Measurements from ENCODE around the gene ITGA2B.
A peak's percentile ranks its signal among the peaks of the same experiment; 100 is the strongest.

ITGA2B gene

DNA sequence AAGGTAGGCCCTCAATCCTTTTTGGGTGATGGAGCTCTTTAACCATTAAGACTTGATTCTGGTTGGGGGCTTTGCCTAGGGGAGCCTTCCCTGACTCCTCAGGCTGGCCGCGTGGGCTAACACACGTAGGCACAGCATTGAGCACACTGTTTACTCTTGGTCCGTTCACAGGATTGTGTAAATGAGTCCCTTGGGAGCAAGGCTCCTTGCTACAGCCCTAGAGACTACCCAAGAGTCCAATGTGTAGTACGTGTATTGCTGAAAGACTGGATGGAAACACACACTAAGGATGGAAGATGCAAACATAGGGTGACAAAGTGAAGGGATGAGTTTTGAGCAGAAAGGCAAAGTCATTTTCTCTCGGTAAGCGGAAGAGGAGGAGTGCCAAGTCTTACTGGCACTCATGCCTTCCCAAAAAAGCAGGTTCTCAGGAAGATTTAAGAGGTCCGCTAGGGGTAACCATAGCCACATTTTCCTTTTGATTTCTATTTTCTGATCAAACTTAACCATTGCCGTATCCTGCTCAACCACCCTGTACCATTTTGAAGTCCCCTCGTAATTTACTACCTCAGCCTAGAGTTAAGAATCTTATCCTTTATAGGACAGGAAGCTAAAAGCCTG, 911 bp upstream of the ITGA2B start:
- no peak for DNase-seq

DNA sequence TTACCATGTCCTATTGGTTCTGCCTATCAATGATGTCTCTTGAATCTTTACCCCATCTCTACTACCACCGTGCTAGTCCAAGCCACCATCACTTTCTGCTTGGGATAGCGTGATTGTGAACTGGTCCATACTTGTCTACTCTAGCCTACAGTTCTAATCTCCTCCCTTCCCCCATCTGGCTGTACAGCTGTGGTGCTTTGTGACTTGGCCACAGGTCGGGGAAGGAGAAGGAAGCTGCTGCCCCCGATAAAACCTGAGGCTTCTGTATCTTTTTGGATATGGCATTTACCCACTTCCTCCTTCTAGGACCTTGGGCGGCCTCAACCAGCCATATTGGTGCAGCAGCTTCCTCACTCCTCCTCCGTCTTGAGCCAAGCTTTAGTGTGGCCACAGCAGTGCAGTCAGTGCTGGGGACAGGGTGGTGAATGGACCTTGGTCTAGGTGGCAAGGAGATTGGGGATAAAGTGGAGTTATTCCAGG, 314 bp upstream of the ITGA2B start:
- DNase-seq = no peak

DNA sequence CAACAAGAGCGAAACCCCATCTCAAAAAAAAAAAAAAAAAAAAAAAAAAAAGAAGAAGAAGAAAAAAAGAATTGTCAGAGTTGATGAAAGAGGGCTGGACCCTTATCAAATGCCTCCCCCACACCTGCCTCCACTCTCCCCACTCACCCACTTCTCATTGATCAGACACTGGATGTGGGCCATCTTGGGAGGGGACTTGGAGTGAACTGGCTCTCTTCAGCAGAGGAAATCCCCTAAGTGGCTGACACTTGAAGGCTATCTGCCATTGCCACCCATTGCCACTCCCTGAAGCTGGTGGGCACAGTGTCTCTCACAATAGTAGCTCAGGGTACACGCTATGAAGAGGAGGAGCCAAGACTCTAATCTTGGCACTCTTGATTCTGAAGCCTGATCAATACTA, 1.6 kb downstream of the ITGA2B start:
- no peak for DNase-seq

DNA sequence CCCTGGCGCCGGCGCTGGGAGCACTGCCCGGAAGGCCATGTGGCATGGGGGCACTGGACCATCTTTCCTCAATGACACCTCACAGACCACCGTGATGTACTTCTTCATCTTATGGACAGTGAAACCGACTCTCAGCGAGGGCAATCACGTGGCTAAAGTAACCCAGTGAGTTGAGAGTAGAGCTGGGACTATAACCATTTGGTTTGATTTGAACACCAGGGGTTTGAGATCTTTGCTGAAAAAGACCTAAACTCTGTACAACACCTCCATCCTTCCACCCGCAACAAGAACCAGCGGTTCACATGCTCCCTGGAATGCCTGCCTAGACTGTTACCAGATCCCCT, 3.3 kb downstream of the ITGA2B start:
- no peak for DNase-seq

DNA sequence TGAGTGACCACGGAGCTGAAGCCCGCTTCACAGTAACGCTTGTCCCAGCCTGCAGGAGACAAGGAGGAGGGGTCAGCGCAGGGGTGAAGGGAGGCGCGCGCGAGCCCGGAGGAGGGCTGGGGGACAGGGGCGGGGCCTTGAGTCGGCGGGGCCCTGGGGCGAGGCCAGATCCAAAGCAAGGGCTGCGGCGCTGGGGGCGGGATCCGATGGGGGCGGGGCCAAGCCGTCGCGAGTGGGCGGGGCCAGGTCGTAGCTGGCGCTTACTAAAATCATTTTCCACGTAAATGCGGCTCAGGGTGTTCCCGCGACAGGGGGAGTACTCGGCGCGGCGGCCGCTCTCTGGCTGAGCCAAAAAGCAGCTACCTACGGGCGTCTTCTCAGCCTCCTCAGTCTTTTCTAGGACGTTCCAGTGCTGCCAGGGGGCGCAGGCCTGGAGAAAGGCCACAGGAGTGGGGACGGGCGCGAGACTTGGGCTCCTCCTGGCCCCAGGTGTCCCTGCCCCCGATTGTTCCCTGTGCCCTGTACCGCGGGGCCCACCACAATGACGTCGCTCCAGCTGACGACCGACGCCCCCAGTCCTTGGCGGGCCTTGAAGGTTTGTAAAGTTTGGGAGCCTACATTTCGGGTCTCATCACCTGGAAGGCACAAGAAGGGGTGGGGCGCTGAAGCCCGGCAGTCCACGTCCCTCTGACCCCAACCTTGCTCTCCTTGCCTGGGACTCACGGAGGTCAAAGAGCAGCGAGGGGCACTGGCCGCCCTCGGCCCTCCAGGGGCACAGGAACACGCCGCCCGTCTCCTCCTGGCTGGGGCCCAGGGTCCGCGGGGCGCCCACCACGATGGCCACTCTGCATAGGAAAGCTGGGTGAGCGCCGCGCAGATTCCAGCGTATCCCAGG, 3.9 kb downstream of the ITGA2B start:
- peak; percentile 92 for DNase-seq

DNA sequence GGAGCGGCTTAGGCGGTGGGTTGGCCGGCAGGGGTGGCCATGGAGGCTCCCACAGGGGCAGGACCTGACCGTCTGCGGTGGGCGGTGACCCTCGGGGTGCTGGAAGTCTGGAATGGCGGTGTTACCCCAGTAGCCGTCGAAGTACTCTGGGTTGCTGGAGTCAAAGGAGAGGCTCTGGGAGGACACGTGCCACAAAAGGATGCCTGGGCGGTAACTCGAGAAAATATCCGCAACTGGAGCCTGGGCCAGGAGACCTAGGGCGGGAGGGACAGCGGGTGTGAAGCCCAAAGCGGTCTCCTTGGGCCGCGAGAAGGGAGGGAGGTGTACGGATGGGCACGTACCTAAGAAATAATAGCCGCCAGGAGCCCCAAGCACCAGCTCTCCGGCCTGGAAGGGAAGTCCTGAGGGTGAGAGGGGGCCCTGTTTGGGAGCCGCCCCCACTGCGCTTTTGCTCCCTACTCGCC, 4.6 kb downstream of the ITGA2B start:
- no peak for DNase-seq

DNA sequence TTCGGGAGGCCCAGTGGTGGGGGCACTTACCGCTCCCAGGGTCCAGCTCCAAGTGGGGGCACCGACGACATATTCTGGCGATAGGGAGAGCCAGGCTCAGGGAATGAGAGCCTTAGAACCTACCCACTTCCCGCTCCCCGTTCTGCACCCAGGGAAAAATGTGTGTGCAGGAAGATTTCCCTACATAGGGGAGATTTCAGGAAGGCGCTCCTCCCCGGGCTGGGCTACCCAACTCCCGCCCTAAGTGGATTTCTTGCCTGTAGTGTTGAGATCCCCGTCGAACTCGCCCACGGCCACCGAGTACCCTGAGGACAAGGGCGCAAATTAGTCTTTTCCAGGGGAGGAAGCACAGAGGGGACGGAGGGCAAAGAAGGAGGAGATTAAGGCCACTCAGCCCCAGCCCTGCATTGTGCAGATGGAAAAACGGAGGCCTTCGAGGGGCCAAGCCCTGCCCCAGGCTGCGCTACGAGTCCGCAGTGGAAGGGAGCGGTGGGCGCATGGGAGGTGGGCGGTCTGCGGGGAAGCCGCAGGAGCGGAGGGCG, 5.1 kb downstream of the ITGA2B start:
- no peak for DNase-seq

DNA sequence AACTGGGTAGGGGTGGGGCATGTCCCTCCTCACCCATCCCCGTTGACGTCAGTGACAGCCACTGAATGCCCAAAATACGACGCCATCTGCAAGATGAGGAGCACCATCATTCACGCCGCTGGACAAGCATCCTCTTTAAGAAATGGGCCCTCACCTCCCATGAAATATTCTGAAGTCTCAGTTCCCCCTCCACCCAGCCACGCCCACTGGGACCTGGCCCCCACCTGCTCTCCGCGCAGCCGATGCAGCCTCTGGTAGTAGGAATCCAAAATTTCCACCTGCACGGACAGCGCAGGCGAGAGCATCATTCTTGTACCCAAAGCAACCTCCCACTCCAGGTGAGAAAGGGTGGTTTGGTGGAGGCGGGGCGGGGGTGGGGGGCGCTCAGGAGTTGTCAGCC, 5.6 kb downstream of the ITGA2B start:
- no peak for DNase-seq

DNA sequence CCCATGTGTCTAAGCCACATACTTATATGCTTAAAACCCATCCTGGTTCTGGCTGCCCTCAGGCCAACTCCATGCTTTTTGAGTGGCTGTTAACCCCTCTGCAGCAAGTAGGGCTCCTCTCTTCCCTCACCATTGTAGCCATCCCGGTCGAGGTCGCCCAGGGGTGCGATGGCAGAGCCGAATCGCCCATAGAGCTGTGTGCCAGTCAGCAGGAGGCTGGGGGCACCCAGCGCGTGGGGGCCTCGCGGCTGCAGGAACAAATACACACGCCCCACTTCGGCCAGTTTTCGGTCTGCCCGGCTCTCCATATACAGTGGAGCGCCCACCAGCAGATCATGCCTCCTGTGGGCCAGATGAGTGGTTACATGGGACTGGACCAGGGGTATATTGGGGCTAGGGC, 6.1 kb downstream of the ITGA2B start:
- no peak for DNase-seq

DNA sequence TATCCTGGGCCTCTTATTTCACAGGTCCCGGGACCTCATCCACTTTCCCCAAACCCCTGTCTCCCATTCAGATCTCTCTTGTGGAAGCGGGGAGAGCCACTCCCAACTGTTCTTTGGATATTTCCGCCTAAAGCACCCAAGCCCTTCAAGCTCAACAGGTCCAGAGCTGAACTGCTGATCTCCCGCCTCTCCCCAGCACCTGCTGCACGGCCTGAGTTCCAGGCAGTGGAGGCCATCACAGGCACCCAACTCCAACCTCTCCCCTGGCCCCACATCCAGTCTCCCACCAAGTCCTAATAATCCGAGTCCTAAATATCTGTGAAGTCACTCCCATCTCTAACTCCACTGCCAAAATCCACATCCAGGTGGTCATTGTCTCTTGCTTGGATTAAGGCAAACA, 6.5 kb downstream of the ITGA2B start:
- DNase-seq = no peak

DNA sequence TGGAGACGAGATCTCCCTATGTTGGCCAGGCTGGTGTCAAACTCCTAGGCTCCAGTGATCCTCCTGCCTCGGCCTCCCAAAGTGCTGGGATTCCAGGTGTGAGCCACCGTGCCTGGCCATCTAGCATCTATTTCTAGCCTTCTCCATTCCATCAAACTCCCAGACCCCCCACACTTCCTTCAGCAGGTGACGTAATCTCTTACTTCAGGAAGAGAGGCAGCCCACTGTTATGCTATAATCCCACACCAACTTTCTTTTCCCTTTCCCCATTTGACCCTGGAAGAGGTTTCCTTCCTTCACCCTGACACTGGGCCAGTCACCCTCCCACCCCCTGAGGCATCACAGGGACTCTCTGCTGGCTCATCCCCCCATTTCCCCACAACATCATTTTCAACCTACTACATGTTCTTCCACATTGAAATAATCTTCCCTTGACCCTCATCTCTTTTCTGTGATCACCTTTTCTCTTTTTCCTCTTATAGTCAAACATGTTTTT, 7.6 kb downstream of the ITGA2B start:
- DNase-seq = no peak

DNA sequence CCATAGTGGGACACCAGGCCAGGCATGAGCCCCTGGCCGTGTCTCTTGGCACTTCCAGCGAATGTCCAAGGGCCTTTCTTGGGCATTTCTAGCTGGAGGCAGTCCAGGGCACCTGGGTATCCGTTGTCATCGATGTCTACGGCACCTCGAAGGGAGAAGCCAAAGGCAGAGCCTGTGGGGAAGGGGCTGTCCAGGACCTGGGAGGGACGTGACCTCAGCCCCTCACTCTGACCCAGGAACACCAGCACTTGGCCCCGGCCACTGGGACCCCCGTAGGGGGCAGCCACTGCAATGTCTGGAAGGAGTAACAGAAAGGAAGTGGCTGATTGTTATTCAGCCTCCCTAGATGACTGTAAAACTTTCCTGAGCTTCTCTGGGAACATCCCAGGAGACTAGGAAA, 8.7 kb downstream of the ITGA2B start:
- no peak for DNase-seq

DNA sequence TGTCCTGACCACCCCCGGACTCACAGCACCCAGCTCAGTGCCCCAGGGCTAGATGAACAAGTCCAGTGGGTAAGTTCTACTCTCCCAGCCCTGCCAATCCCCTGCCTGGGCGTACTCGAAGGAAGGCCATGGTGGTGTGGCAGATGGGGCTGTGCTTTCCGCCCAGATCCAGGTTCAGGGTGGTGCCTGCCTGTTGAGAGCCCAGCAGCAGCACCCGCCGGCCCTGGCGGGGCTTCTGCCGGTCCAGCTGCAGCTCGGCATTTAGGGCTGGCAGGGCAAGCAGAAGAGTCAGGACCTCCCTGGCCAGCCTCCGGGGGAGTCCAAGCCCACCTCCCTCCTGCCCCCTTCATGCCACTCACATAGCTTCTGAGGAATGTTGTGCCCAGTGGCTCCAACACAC, 9.6 kb downstream of the ITGA2B start:
- DNase-seq = no peak

DNA sequence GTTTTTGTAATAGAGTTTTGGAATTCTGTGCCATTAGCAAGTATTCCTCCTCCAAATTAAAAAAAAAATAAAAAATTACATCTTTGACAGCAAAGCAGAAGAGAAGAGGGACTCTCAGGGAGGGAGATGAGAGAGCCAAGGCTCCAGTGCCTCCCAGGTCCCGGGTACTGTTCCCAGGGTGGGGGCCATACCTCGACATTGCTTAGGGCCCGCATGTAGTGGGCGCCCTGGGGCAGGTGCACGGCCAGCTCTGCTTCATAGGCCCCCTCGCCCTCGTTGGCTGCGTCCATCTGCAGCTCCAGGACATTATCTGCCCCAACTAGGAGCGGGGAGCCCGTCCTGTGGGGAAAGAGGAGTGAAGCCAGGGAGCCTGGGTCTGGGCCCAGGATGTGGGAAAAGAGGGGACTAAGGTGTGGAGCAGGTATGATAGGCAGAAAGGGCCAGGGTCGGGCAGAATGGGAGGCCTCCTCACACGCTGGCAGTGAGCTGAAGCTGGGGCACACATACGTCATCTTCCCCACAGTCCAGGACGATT, 11.2 kb downstream of the ITGA2B start:
- DNase-seq = no peak

DNA sequence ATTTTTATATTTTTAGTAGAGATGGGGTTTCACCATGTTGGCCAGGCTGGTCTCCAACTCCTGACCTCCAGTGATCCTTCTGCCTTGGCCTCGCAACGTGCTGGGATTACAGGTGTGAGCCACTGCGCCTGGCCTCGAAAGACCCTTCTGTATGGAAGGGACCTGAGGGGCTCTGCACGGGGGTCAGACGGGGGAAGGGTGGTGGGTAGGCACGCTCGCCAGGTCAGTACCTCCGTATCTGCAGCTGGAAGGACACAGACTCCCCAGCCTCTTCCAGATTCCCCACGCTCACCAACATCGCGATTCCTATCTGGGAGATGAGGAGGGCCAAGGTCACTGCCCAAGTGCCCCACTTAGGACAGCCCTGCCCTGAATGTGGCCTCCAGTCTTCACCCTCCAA, 12.7 kb downstream of the ITGA2B start:
- no peak for DNase-seq

DNA sequence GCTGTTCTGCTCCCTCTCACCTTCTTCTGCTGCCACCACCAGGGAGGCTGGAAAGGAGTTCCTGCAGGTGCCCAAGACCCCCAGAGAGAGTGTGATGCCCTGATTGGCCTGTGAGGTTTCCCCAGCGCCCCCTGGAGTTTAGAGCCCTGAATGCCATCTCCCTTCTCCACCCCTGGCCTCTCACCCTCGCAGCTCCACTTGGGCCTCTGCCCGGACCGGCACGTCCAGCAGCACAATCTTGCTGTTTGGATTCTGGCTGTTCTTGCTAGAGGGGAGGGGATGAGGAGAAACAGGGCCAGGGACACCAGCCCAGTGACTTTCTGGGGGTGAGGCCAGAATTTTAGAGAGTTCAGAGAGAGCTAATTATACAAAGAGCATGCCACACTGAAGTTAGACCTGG, 13.3 kb downstream of the ITGA2B start:
- peak; percentile 36 for DNase-seq

DNA sequence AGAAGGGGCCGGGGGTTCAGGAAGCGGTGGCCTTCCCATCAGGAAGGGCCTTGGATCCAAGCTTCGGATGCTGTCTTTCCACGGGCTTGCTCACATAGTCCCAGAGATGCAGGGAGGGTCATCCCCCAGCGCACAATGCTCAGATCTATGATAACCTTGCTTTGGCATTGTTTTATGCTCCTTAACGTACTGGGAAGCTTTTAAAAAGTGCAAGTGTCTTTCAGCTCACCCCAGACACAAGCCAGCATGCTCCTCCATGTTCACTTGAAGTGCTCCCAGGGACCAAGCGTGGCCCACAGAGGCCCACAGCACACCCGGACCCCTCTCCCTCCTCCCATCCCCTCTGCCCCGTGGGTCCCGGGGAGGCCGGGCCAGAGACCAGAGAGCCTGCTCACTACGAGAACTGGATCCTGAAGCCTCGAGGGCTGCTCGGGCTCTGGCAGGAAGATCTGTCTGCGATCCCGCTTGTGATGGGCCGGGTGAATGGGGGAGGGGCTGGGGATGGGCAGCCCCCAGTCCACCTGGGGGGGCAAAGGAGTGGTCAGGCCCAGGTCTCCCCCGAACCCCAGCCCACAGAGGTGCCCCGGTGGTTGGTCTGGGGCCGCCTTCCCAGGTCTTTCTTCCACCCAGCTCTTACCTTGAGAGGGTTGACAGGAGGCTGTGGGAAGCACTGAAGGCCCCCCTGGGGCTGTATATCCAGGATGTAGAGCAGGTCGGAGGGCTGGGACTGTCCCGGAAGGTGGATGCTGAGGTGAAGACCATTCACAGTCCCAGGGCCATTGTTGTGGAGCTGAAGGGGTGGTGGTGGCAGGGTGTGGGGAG, 14.0 kb downstream of the ITGA2B start:
- DNase-seq = no peak

DNA sequence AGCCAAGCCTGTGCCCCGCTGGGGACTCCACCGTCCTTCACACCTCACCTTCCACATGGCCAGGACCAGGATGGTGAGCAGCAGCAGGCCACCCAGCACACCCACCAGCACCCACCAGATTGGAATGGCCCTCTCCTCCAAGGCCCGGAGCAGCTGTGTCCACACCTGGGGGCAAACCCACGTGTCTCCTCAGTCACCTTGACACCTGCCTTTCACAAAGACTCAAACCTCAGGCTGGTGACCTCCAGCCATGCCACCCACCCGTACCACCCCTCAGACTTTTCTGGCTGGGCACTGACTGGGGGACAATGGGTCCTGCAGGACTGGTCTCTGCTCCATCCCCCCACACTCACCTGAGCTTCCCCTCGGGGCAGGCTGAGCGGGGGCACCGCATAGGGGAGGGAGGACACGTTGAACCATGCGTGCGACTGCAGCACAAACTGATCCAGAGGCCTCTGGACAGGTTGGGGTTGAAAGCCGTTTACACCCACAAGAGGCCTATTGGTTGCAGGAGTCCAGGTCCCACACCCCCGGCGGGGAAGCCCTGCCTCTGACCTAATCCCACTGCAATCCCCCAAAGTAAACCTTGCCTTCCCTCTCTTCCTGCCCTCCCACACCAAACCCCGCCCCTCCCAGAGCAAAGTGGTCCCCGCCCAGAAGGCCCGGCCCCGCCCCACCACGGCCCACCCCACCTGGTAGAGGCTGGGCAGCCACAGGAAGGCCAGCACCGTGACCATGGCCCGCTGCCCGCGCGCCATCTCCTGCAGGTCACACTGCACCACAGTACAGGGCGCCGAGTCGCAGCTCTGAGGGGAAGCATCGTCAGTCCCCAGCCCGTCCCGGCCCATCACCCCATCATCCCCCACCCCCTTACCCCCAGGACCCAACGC, 14.9 kb downstream of the ITGA2B start:
- DNase-seq = no peak

DNA sequence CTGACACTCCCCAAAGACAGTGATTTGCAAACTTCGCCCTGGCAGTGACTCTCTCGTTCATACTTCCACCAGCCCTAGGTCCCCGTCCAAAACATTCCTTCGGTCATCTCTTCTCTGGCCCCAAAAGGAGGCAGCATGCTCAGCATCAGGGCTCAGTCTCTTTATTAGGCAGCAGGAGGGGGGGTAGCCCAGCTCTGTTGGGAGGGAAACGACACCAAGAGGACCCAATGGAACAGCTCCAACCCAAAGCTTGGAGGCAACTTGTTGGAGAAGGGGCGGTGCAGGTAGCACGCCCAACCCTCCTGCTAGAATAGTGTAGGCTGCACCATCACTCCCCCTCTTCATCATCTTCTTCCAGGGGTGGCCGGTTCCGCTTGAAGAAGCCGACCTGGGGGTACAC, 17.4 kb downstream of the ITGA2B start:
- no peak for DNase-seq

DNA sequence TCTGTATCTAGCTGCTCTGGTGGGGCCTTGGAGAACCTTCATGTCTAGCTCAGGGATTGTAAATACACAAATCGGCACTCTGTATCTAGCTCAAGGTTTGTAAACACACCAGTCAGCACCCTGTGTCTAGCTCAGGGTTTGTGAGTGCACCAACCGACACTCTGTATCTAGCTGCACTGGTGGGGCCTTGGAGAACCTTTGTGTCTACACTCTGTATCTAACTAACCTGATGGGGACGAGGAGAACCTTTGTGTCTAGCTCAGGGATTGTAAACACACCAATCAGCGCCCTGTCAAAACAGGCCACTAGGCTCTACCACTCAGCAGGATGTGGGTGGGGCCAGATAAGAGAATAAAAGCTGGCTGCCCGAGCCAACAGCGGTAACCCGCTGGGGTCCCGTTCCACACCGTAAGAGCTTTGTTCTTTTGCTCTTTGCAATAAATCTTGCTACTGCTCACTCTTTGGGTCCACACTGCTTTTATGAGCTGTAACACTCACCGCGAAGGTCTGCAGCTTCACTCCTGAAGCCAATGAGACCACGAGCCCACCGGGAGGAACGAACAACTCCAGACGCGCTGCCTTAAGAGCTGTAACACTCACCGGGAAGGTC, 19.9 kb downstream of the ITGA2B start:
- peak; percentile 32 for DNase-seq
